ENCODE data around the gene HSPE1.

DNA sequence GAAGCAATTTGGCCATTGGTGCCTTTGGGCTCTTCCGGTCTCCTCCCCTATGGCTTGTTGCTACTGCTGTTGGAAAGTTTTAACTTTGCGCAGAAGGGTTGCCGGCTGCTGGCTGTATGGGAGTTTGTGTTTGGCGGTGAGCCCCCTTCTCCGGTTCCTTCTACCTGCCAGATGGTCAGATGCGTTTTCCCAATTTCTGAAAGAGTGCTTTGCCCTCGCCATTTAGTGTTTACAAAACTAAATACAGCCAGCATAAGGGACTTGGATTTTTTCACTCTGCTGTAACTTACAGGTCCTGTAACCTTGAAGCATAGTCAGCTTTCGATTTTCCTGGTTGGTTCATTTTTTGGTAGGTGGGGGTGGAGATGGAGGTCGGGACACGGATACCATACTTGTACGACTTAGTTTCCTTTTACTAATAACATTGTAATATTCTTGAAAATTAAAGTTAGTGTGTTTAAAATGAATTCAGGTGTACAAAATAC lies 46.2 kb upstream of the HSPE1 start:
- TF ChIP-seq CTCF (IDR thresholded peaks at IDR 0.05; ENCODE audit: low read depth, low read length) (no peak), EZH2phosphoT487 (IDR thresholded peaks at IDR 0.05; ENCODE audit: low read depth) (no peak)

All from OCI-LY3 (cell line).